SK-N-SH (cell line): Measurements from ENCODE around the gene TRPT1. TPM values are rescaled to one million over a fixed set of nuclear protein-coding genes. Genes with fewer than 3 reads are reported as not detected.

Source experiments
- CTCF ChIA-PET: fragments of 300-600, 350-600 bp; formaldehyde crosslinking; extraction: SDS; loops from one replicate; lab custom pipeline; 2021; lab: Yijun Ruan, JAX
- POLR2A ChIA-PET: fragments of 350-600 bp; sonication (Branson Sonifier 250); formaldehyde crosslinking; extraction: SDS; loops from one replicate; lab custom pipeline; 2020; ENCODE audit warnings: antibody characterized with exemption, inconsistent platforms; lab: Yijun Ruan, JAX
- DNase-seq: peaks from one replicate; pipeline ENCODE4 v3.0.0; 2012
- H2AFZ ChIP-seq: fragments of 200-600 bp; sonication (generic); 2 replicates; pipeline ENCODE4 v1.8.1; 2016; ENCODE audit warnings: antibody characterized with exemption, mild to moderate bottlenecking, low read depth
- H3F3A ChIP-seq: fragments of 200-600 bp; sonication (generic); replicated peaks from 2 replicates; pipeline ENCODE3; 2016; ENCODE audit warnings: antibody characterized with exemption, mild to moderate bottlenecking; ENCODE audit not compliant: insufficient read depth
- H3K27ac ChIP-seq, 2 experiments: fragments of 200-500 bp in 1 of 2; fragments of 200-600 bp in 1 of 2; sonication (Bioruptor generic) in 1 of 2; sonication (generic), shearing (Covaris generic) in 1 of 2; 2 replicates each; pipeline versions ENCODE4 v1.5.1 to v1.6.1; 2014 to 2016; ENCODE audit warnings: low read depth in 2 of 2, inconsistent platforms in 1 of 2, low read length in 1 of 2, mild to moderate bottlenecking in 1 of 2, mixed read lengths in 1 of 2
- H3K27me3 ChIP-seq: fragments of 200-600 bp; sonication (generic), shearing (Covaris generic); 2 replicates; pipeline ENCODE4 v1.6.1; 2016; ENCODE audit warnings: mixed run types; ENCODE audit not compliant: insufficient read depth
- H3K36me3 ChIP-seq, 2 experiments: fragments of 200-500 bp in 1 of 2; fragments of 200-600 bp in 1 of 2; sonication (Bioruptor generic) in 1 of 2; sonication (generic) in 1 of 2; replicated peaks in 1 of 2; 2 replicates each; pipeline versions ENCODE3 to v1.5.1; 2014 to 2016; ENCODE audit warnings: low read length in 1 of 2, mild to moderate bottlenecking in 1 of 2; ENCODE audit not compliant: insufficient read depth in 2 of 2, control insufficient read depth in 1 of 2
- H3K4me1 ChIP-seq, 2 experiments: fragments of 200-500 bp in 1 of 2; fragments of 200-600 bp in 1 of 2; sonication (Bioruptor generic) in 1 of 2; sonication (generic), shearing (Covaris generic) in 1 of 2; 2 replicates each; pipeline versions ENCODE4 v1.5.1 to v1.6.1; 2014 to 2016; ENCODE audit warnings: low read depth in 1 of 2, low read length in 1 of 2, mixed run types in 1 of 2; ENCODE audit not compliant: insufficient read depth in 2 of 2, control insufficient read depth in 1 of 2
- H3K4me2 ChIP-seq: fragments of 200-600 bp; sonication (generic), shearing (Covaris generic); 2 replicates; pipeline ENCODE4 v1.6.1; 2017; ENCODE audit warnings: mixed run types
- H3K4me3 ChIP-seq, 2 experiments: fragments of 200-500 bp in 1 of 2; fragments of 200-600 bp in 1 of 2; sonication (Bioruptor generic) in 1 of 2; sonication (generic), shearing (Covaris generic) in 1 of 2; 2 replicates each; pipeline versions ENCODE4 v1.5.1 to v1.8.1; 2014 to 2016; ENCODE audit warnings: low read depth in 2 of 2, inconsistent platforms in 1 of 2, low read length in 1 of 2, mild to moderate bottlenecking in 1 of 2, mixed read lengths in 1 of 2, moderate library complexity in 1 of 2
- H3K79me2 ChIP-seq: fragments of 200-600 bp; sonication (generic); 2 replicates; pipeline ENCODE4 v1.8.1; 2017; ENCODE audit warnings: mild to moderate bottlenecking; ENCODE audit not compliant: insufficient read depth
- H3K9ac ChIP-seq: fragments of 200-600 bp; sonication (generic); 2 replicates; pipeline ENCODE4 v1.6.1; 2017; ENCODE audit warnings: mixed run types
- H3K9me2 ChIP-seq: fragments of 200-600 bp; sonication (generic); 2 replicates; pipeline ENCODE4 v1.6.1; 2017; ENCODE audit warnings: mixed run types
- H3K9me3 ChIP-seq: fragments of 200-600 bp; sonication (generic); 2 replicates; pipeline ENCODE4 v1.6.1; 2017; ENCODE audit warnings: mixed run types, mild to moderate bottlenecking, moderate library complexity
- H4K20me1 ChIP-seq: fragments of 200-600 bp; sonication (generic); 2 replicates; pipeline ENCODE4 v1.6.1; 2017; ENCODE audit warnings: mild to moderate bottlenecking, mixed run types; ENCODE audit not compliant: insufficient read depth
- CHD2 ChIP-seq: fragments of 150-350 bp; IDR thresholded peaks from 2 replicates; pipeline ENCODE4 v1.6.1; 2018; ENCODE audit warnings: low read length; ENCODE audit not compliant: partially characterized antibody
- PBX3 ChIP-seq: IDR thresholded peaks from 2 replicates; pipeline ENCODE4; 2012
- TAF1 ChIP-seq: IDR thresholded peaks from 2 replicates; pipeline ENCODE4 v1.6.1; 2012; ENCODE audit warnings: low read depth, mild to moderate bottlenecking, low read length, moderate library complexity, borderline replicate concordance
- USF1 ChIP-seq: IDR thresholded peaks from 2 replicates; pipeline ENCODE4 v1.4.0; 2012; ENCODE audit warnings: low read depth, borderline replicate concordance
- WGBS: methylation state at CpG from one replicate; pipeline ENCODE4 v1.1.6; 2017; ENCODE audit warnings: low lambda C conversion rate; 5-methylcytosine and 5-hydroxymethylcytosine counted together
- polyA plus RNA-seq, 3 experiments: library from polyadenylated mRNA; depleted of rRNA; stranded (reverse); fragments of >200 nt; gene quantifications; 2 replicates each; pipeline ENCODE4 v1.2.3, GENCODE V29; 2012
- TF ChIP-seq, protein P1 (sequence below): IDR thresholded peaks from 2 replicates; pipeline ENCODE4 v1.4.0; 2012; ENCODE audit warnings: low read depth
- TF ChIP-seq, protein P2 (sequence below): IDR thresholded peaks from 2 replicates; pipeline ENCODE4 v1.6.1; 2012; ENCODE audit warnings: mild to moderate bottlenecking, low read depth, low read length, moderate library complexity

The TRPT1 gene
- polyA plus RNA-seq, 1 of the 3 experiments (the other 2 are of a cell fraction), result 62.4 TPM

GRCh38 chr11:64265176-64266160 is 39.5 kb upstream of the TRPT1 start:
- Histone ChIP-seq H3F3A (peaks cover 22% of the 10 kb centered on the region), H3K79me2 (no peaks in the 10 kb centered on the region; the same call in none of the 2 replicates), H4K20me1 (no peaks in the 10 kb centered on the region), H3K9ac (no peak overlapping the region), H3K9me2 (no peaks in the 10 kb centered on the region), H3K27ac (peak overlapping the region in 1 of 2 experiments; percentile 94; a peak in 2 of 4 replicates), H2AFZ (no peak overlapping the region), H3K4me3 (no peak overlapping the region), H3K4me2 (no peak overlapping the region), H3K27me3 (no peaks in the 10 kb centered on the region), H3K9me3 (no peaks in the 10 kb centered on the region), H3K36me3 (peaks cover 17 to 28% of the 10 kb centered on the region in 2 experiments), H3K4me1 (peaks cover 12 to 55% of the 10 kb centered on the region in 2 experiments; a peak in 3 of 4 replicates)
- POLR2A ChIA-PET, result interaction anchor here (1.0 to 2.8 kb wide), 9 partner anchors 12 to 80 kb away, joined by 3 to 41 read pairs (median 5); partner anchors contain the start of genes FKBP2, NUDT22, PLCB3 and PPP1R14B
- no peak for TF ChIP-seq CHD2
- no peak for TF ChIP-seq USF1
- TF ChIP-seq, protein P1, sequence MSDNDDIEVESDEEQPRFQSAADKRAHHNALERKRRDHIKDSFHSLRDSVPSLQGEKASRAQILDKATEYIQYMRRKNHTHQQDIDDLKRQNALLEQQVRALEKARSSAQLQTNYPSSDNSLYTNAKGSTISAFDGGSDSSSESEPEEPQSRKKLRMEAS, result no peak
- no peak for TF ChIP-seq PBX3
- no peak for TF ChIP-seq TAF1
- TF ChIP-seq, protein P2, sequence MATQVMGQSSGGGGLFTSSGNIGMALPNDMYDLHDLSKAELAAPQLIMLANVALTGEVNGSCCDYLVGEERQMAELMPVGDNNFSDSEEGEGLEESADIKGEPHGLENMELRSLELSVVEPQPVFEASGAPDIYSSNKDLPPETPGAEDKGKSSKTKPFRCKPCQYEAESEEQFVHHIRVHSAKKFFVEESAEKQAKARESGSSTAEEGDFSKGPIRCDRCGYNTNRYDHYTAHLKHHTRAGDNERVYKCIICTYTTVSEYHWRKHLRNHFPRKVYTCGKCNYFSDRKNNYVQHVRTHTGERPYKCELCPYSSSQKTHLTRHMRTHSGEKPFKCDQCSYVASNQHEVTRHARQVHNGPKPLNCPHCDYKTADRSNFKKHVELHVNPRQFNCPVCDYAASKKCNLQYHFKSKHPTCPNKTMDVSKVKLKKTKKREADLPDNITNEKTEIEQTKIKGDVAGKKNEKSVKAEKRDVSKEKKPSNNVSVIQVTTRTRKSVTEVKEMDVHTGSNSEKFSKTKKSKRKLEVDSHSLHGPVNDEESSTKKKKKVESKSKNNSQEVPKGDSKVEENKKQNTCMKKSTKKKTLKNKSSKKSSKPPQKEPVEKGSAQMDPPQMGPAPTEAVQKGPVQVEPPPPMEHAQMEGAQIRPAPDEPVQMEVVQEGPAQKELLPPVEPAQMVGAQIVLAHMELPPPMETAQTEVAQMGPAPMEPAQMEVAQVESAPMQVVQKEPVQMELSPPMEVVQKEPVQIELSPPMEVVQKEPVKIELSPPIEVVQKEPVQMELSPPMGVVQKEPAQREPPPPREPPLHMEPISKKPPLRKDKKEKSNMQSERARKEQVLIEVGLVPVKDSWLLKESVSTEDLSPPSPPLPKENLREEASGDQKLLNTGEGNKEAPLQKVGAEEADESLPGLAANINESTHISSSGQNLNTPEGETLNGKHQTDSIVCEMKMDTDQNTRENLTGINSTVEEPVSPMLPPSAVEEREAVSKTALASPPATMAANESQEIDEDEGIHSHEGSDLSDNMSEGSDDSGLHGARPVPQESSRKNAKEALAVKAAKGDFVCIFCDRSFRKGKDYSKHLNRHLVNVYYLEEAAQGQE, result no peak
- DNase-seq, result no peak
- WGBS, result 95% methylated on average over 23 of the region's 35 CpGs
- CTCF ChIA-PET, result interaction anchor here (0.8 to 5.7 kb wide), 9 partner anchors 12 to 61 kb away, joined by 3 to 119 read pairs (median 11); partner anchors contain the start of genes ESRRA, NUDT22, PLCB3 and PPP1R14B
